GM21515 (cell line): ENCODE measurements around the gene DNAJC22.
"Not testable (repeated sequence)": the region's sequence is repeated elsewhere in the genome, so short reads cannot be mapped to it uniquely, and the experiment has no call there.

Experiments
- ATAC-seq: cut with Tn5 transposase; IDR thresholded peaks from one replicate; pipeline ENCODE4 v1.9.1; 2021; ENCODE audit not compliant: unreplicated experiment

DNAJC22 gene

DNA sequence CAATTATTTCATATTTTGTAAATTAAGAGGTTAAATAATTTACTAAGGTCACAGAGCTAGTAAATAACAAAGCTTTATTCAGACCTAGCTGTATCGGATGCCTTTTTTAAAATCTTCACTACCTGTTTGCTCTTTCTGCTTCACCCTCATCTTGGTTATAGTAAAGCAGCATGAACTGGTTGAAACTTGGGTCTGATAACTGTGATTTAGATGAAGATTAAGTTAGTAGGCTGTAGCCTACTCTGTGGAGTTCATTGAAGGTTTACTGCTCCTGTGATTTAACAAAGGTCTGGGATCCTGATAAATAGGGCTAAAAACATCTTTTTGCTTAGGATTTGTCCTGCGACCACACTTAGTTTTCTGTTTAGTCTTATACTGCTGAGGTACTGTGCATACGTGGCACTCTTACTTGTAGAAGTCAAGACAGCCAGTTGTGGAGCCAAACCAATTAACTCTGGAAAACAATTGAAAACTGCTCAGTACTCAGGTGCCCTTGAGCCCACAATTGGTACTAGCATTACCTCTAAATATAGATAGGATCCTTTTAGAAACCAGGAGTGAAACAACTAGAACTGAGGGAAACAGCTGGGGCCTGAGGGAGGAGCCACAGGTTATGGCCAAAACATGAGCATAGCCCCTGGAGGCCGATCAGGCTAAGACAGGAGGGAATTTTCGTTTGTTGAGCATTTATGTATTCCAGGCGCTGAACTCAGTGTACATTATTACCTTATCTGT lies 22.9 kb downstream of the DNAJC22 start:
- peak; percentile 44 for ATAC-seq

- ATAC-seq = no peak
Measured at GRCh38 chr12:49370539-49370938, 23.9 kb downstream of the DNAJC22 start.

GRCh38 chr12:49375406-49375805 lies 28.7 kb downstream of the DNAJC22 start:
- ATAC-seq = no peak

GRCh38 chr12:49377386-49377785 lies 30.7 kb downstream of the DNAJC22 start:
- ATAC-seq = no peak

DNA sequence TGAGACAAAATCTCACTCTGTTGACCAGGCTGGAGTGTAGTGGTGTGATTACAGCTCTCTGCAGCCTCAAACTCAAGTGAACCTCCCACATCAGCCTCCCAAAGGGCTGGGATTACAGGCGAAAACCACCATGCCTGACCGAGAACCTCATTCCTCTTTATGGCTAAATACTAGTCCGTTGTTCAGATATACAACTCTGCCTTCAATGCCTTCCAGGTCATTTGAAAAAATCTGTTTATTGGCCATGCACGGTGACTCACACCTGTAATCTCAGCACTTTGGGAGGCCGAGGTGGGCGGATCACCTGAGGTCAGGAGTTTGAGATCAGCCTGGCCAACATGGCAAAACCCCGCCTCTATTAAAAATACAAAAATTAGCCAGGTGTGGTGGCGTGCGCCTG lies 33.5 kb downstream of the DNAJC22 start:
- ATAC-seq = not testable (repeated sequence)

- ATAC-seq = no peak
Measured at GRCh38 chr12:49388682-49389386, 42.1 kb downstream of the DNAJC22 start.

DNA sequence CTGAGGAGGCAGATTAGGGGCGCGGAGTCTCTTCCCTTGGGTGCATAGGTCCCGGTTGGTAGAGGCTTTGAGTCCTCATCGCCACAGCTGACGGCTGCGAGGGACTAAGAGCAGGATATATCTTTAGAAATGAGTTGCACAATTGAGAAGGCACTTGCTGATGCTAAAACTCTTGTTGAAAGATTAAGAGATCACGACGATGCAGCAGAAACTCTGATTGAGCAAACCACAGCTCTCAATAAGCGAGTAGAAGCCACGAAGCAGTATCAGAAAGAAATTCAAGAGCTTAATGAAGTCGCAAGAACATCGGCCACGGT lies 42.7 kb downstream of the DNAJC22 start:
- no peak for ATAC-seq

DNA sequence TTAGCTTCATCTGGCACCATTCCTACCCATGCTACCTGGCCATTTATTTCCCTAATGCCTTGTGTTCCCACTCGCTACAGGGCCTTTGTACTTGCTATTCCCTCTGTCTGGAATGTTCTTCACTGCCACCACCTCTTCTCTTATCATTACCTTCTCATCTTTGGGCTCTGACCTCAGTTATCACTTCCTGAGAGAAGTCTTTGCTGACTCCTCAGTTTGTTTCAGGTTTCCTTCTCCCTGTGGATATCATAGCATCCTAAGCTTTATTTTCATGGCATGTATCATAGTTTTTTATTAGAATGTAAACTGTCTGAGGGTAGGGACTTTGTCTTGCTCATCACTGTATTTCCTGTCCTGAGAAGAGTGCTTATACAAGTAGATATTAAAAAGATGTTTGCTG lies 50.3 kb downstream of the DNAJC22 start:
- ATAC-seq = no peak

DNA sequence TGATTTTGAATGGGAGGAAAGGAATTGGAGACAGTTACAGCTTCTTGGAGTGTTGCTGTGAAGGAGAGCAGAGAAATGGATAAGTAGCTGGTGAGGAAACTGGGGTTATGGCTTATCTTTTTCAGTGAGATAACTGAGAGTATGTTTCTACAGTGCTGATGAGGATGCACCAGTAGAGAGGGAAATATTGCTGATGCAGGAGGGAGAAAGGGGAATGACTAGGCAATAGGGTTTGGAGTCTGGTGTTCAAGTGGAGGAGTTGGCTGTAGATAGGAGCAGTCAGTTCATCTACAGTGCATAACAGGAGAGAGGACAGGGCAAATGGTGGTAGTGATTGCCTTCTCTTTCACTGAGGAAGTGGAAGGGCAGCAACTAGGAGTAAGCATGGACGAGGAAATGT lies 53.6 kb downstream of the DNAJC22 start:
- ATAC-seq = no peak
